ENCODE data around the gene DIPK1A.

DIPK1A gene

GRCh38 chr1:92879316-92879968 lies 81.8 kb downstream of the DIPK1A start:
- no peak for DNase-seq

- DNase-seq: peak in 2 of 56 donors; percentile 38 to 49
These were observed 83.5 kb downstream of the DIPK1A start for GRCh38 chr1:92877792-92878191.

GRCh38 chr1:92877081-92877711 lies 84.1 kb downstream of the DIPK1A start:
- peak in 1 of 56 donors; percentile 33 for DNase-seq

- DNase-seq: peak in 1 of 56 donors; percentile 20
These were observed 84.9 kb downstream of the DIPK1A start for GRCh38 chr1:92876351-92876750.

GRCh38 chr1:92874987-92875386 lies 86.3 kb downstream of the DIPK1A start:
- DNase-seq: no peak

- peak in 11 of 56 donors; percentile 13 to 52 (median 31) for DNase-seq
These were observed 88.5 kb downstream of the DIPK1A start for GRCh38 chr1:92872719-92873118.

- DNase-seq: no peak
These were observed 90.7 kb downstream of the DIPK1A start for GRCh38 chr1:92870591-92870990.

- DNase-seq: no peak
These were observed 97.1 kb downstream of the DIPK1A start for GRCh38 chr1:92864131-92864530.

GRCh38 chr1:92862605-92863004 lies 98.7 kb downstream of the DIPK1A start:
- no peak for DNase-seq

GRCh38 chr1:92859400-92860039 lies 101.7 kb downstream of the DIPK1A start:
- peak in 1 of 56 donors; percentile 37 for DNase-seq

GRCh38 chr1:92858564-92859399 lies 102.5 kb downstream of the DIPK1A start:
- peak in 35 of 56 donors; percentile 7 to 80 (median 29) for DNase-seq

GRCh38 chr1:92857817-92858216 lies 103.4 kb downstream of the DIPK1A start:
- no peak for DNase-seq

GRCh38 chr1:92855236-92855635 lies 106.0 kb downstream of the DIPK1A start:
- no peak for DNase-seq

GRCh38 chr1:92854101-92854785 lies 107.0 kb downstream of the DIPK1A start:
- DNase-seq: no peak

- no peak for DNase-seq
These were observed 108.0 kb downstream of the DIPK1A start for GRCh38 chr1:92853299-92853698.

GRCh38 chr1:92851729-92852128 lies 109.5 kb downstream of the DIPK1A start:
- no peak for DNase-seq

- no peak for DNase-seq
These were observed 111.2 kb downstream of the DIPK1A start for GRCh38 chr1:92850019-92850418.

- no peak for DNase-seq
These were observed 113.1 kb downstream of the DIPK1A start for GRCh38 chr1:92848201-92848600.

- no peak for DNase-seq
These were observed 115.4 kb downstream of the DIPK1A start for GRCh38 chr1:92845908-92846307.

GRCh38 chr1:92844439-92844838 lies 116.8 kb downstream of the DIPK1A start:
- DNase-seq: no peak

Measured in nucleus accumbens (tissue), 56 donors.